Measurements from ENCODE around the gene EIF3D. TPM values are rescaled to one million over a fixed set of nuclear protein-coding genes. Genes with fewer than 3 reads are reported as not detected.

The EIF3D gene, protein sequence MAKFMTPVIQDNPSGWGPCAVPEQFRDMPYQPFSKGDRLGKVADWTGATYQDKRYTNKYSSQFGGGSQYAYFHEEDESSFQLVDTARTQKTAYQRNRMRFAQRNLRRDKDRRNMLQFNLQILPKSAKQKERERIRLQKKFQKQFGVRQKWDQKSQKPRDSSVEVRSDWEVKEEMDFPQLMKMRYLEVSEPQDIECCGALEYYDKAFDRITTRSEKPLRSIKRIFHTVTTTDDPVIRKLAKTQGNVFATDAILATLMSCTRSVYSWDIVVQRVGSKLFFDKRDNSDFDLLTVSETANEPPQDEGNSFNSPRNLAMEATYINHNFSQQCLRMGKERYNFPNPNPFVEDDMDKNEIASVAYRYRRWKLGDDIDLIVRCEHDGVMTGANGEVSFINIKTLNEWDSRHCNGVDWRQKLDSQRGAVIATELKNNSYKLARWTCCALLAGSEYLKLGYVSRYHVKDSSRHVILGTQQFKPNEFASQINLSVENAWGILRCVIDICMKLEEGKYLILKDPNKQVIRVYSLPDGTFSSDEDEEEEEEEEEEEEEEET
- 442 and 1,330 TPM in 2 replicates for total RNA-seq

GRCh38 chr22:36528795-36529751 is at the start of gene EIF3D:
EIF3D (minus strand) TSS chr22:36529166; CDS start chr22:36526121, 3,045 bp downstream.
- no peak for FAIRE-seq
- peak; percentile 99 for DNase-seq (ENCODE audit: low read depth)
- Histone ChIP-seq H3K4me3 (ENCODE audit: low read depth, low read length) (peak within 1 kb of the TSS; percentile 79), H3K36me3 (ENCODE audit: control insufficient read depth, insufficient read depth, low read length) (peaks cover 24% of the 10 kb centered on the region), H3K27me3 (ENCODE audit: control insufficient read depth, insufficient read depth, low read length) (no peaks in the 10 kb centered on the region)
- TF ChIP-seq, protein P1, sequence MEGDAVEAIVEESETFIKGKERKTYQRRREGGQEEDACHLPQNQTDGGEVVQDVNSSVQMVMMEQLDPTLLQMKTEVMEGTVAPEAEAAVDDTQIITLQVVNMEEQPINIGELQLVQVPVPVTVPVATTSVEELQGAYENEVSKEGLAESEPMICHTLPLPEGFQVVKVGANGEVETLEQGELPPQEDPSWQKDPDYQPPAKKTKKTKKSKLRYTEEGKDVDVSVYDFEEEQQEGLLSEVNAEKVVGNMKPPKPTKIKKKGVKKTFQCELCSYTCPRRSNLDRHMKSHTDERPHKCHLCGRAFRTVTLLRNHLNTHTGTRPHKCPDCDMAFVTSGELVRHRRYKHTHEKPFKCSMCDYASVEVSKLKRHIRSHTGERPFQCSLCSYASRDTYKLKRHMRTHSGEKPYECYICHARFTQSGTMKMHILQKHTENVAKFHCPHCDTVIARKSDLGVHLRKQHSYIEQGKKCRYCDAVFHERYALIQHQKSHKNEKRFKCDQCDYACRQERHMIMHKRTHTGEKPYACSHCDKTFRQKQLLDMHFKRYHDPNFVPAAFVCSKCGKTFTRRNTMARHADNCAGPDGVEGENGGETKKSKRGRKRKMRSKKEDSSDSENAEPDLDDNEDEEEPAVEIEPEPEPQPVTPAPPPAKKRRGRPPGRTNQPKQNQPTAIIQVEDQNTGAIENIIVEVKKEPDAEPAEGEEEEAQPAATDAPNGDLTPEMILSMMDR (IDR thresholded peaks at IDR 0.05; ENCODE audit: insufficient read depth, low read length, severe bottlenecking) = no peak

GRCh38 chr22:36578619-36579018 is 49.7 kb upstream of the EIF3D start:
- Histone ChIP-seq H3K27me3 (ENCODE audit: control insufficient read depth, insufficient read depth, low read length) (peaks cover 1% of the 10 kb centered on the region), H3K36me3 (ENCODE audit: control insufficient read depth, insufficient read depth, low read length) (no peaks in the 10 kb centered on the region), H3K4me3 (ENCODE audit: low read depth, low read length) (no peak overlapping the region)
- FAIRE-seq (no peak), DNase-seq (ENCODE audit: low read depth) (no peak)
- TF ChIP-seq, protein P1 (IDR thresholded peaks at IDR 0.05; ENCODE audit: insufficient read depth, low read length, severe bottlenecking) = no peak

- DNase-seq (ENCODE audit: low read depth) = peak; percentile 72
- Histone ChIP-seq H3K36me3 (ENCODE audit: control insufficient read depth, insufficient read depth, low read length) (no peaks in the 10 kb centered on the region), H3K4me3 (ENCODE audit: low read depth, low read length) (no peak overlapping the region), H3K27me3 (ENCODE audit: control insufficient read depth, insufficient read depth, low read length) (peaks cover 2% of the 10 kb centered on the region)
- TF ChIP-seq, protein P1 (IDR thresholded peaks at IDR 0.05; ENCODE audit: insufficient read depth, low read length, severe bottlenecking) = no peak
- peak; percentile 7 for FAIRE-seq
Observed at GRCh38 chr22:36577019-36577418, 48.1 kb upstream of the EIF3D start.

GRCh38 chr22:36574728-36575127 is 45.8 kb upstream of the EIF3D start:
- no peak for FAIRE-seq

DNA sequence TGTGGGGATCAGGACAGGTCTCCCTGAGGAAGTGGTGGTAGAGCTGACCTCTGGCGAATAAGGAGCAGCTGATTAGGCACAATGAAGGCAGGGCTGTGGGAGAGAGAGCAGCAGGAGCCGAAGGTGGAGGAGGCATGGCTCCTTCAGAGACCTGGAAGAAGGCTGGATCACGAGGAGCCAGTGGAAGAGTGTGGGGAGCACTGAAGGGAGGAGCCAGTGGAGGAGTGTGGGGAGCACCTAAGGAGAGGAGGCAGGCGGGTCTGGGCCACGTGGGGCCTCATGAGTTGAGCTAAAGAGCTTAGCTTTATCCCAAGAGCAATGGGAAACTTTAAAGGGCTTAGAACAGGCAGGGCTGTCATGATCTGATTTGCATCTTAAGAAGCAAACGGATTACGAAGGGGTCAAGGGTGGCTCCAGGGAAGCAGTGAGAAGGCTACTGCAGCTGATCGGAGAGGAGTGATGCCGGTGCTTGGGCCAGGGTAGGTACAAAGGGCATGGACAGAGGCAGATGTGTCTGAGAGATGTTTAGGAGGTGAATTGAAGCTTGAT is 44.9 kb upstream of the EIF3D start:
- TF ChIP-seq, protein P1 (IDR thresholded peaks at IDR 0.05; ENCODE audit: insufficient read depth, low read length, severe bottlenecking) = no peak
- no peak for DNase-seq (ENCODE audit: low read depth)

More at GRCh38 chr22:36574728-36575127, 45.8 kb upstream of the EIF3D start:
- H3K27me3 ChIP-seq (ENCODE audit: control insufficient read depth, insufficient read depth, low read length) = peaks cover 2% of the 10 kb centered on the region
- H3K4me3 ChIP-seq (ENCODE audit: low read depth, low read length) = no peak overlapping the region
- DNase-seq (ENCODE audit: low read depth) = no peak
- TF ChIP-seq, protein P1 (IDR thresholded peaks at IDR 0.05; ENCODE audit: insufficient read depth, low read length, severe bottlenecking) = no peak
- no peaks in the 10 kb centered on the region for H3K36me3 ChIP-seq (ENCODE audit: control insufficient read depth, insufficient read depth, low read length)

More for the DNA sequence above, 44.9 kb upstream of the EIF3D start:
- peaks cover 2% of the 10 kb centered on the region for H3K27me3 ChIP-seq (ENCODE audit: control insufficient read depth, insufficient read depth, low read length)
- FAIRE-seq = no peak
- no peaks in the 10 kb centered on the region for H3K36me3 ChIP-seq (ENCODE audit: control insufficient read depth, insufficient read depth, low read length)
- H3K4me3 ChIP-seq (ENCODE audit: low read depth, low read length) = no peak overlapping the region
